ENCODE data around the gene CDH1. TPM values are rescaled to one million over a fixed set of nuclear protein-coding genes. Genes with fewer than 3 reads are reported as not detected.

The CDH1 gene
- total RNA-seq, 1 experiment from 2014 or later, result 100 TPM

GRCh38 chr16:68772871-68773270 is 35.8 kb downstream of the CDH1 start:
- no TSS peak for BruUV-seq (replicated peaks)
- intact Hi-C loops (cut with micrococcal nuclease), result no loop called here
- CTCF ChIA-PET, result no interaction called here
- ATAC-seq (no peak), DNase-seq (no peak)
- no peak for TF ChIP-seq EZH2 (IDR thresholded peaks at IDR 0.05; ENCODE audit: low read length, unreplicated experiment)
- no peak for TF ChIP-seq EZH2phosphoT487 (IDR thresholded peaks at IDR 0.05; ENCODE audit: borderline replicate concordance, low read length)
- TF ChIP-seq CTCF (conservative IDR thresholded peaks at IDR 0.05; ENCODE audit: low read depth, low read length), result no peak
- H3K4me3 ChIP-seq (ENCODE audit: low read length), result no peak overlapping the region
- H2AFZ ChIP-seq (ENCODE audit: low read length), result no peak overlapping the region
- no peaks in the 10 kb centered on the region for H3F3A ChIP-seq (ENCODE audit: low read length, unreplicated experiment)
- H4K20me1 ChIP-seq (ENCODE audit: low read length), result peaks cover 4% of the 10 kb centered on the region; the same call in 1 of the 2 replicates
- no peaks in the 10 kb centered on the region for H3K9me2 ChIP-seq (replicated peaks; ENCODE audit: low read length)
- no peaks in the 10 kb centered on the region for H3K9me3 ChIP-seq (ENCODE audit: low read length)
- POLR2A ChIA-PET (ENCODE audit: unreplicated experiment), result no interaction called here
- peaks cover 25% of the 10 kb centered on the region for H3K79me2 ChIP-seq (ENCODE audit: low read length)
- no peak overlapping the region for H3K27ac ChIP-seq (ENCODE audit: low read length)
- peaks cover 3% of the 10 kb centered on the region; the same call in 1 of the 2 replicates for H3K36me3 ChIP-seq (ENCODE audit: low read depth, low read length)
- no peaks in the 10 kb centered on the region for H3K4me1 ChIP-seq (ENCODE audit: insufficient read depth, low read length)
- no peak overlapping the region for H3K4me2 ChIP-seq (ENCODE audit: low read length)
- H3K27me3 ChIP-seq (ENCODE audit: low read length), result no peaks in the 10 kb centered on the region
- no peak overlapping the region for H3K9ac ChIP-seq (ENCODE audit: low read length)

- BruUV-seq (replicated peaks), result no TSS peak
- ATAC-seq, result no peak
- Histone ChIP-seq H3K4me1 (ENCODE audit: insufficient read depth, low read length) (peaks cover 21% of the 10 kb centered on the region), H3F3A (ENCODE audit: low read length, unreplicated experiment) (no peaks in the 10 kb centered on the region), H3K9me3 (ENCODE audit: low read length) (no peaks in the 10 kb centered on the region), H3K9me2 (replicated peaks; ENCODE audit: low read length) (no peaks in the 10 kb centered on the region), H4K20me1 (ENCODE audit: low read length) (no peaks in the 10 kb centered on the region), H3K4me3 (ENCODE audit: low read length) (no peak overlapping the region), H3K27ac (ENCODE audit: low read length) (no peak overlapping the region), H3K27me3 (ENCODE audit: low read length) (no peaks in the 10 kb centered on the region), H3K4me2 (ENCODE audit: low read length) (no peak overlapping the region), H3K9ac (ENCODE audit: low read length) (no peak overlapping the region), H3K79me2 (ENCODE audit: low read length) (peaks cover 14% of the 10 kb centered on the region; the same call in 1 of the 2 replicates), H3K36me3 (ENCODE audit: low read depth, low read length) (peaks cover 3% of the 10 kb centered on the region; the same call in 1 of the 2 replicates), H2AFZ (ENCODE audit: low read length) (no peak overlapping the region)
- intact Hi-C loops (cut with micrococcal nuclease), result no loop called here
- no peak for TF ChIP-seq CTCF (conservative IDR thresholded peaks at IDR 0.05; ENCODE audit: low read depth, low read length)
- TF ChIP-seq EZH2phosphoT487 (IDR thresholded peaks at IDR 0.05; ENCODE audit: borderline replicate concordance, low read length), result no peak
- TF ChIP-seq EZH2 (IDR thresholded peaks at IDR 0.05; ENCODE audit: low read length, unreplicated experiment), result no peak
- ChIA-PET CTCF (no interaction called here), POLR2A (ENCODE audit: unreplicated experiment) (interaction anchor here (0.7 kb wide), 1 partner anchor 15 kb away, joined by 5 read pairs; no protein-coding TSS in a partner anchor)
- DNase-seq, result no peak
These were observed 38.0 kb downstream of the CDH1 start for GRCh38 chr16:68774982-68775634.

GRCh38 chr16:68776821-68777485 is 39.9 kb downstream of the CDH1 start:
- Histone ChIP-seq H3K4me2 (ENCODE audit: low read length) (no peak overlapping the region), H3K9me2 (replicated peaks; ENCODE audit: low read length) (no peaks in the 10 kb centered on the region), H4K20me1 (ENCODE audit: low read length) (no peaks in the 10 kb centered on the region), H3K9me3 (ENCODE audit: low read length) (no peaks in the 10 kb centered on the region), H3K27ac (ENCODE audit: low read length) (no peak overlapping the region), H3K27me3 (ENCODE audit: low read length) (no peaks in the 10 kb centered on the region), H3K4me1 (ENCODE audit: insufficient read depth, low read length) (peaks cover 21% of the 10 kb centered on the region), H3K79me2 (ENCODE audit: low read length) (peaks cover 29% of the 10 kb centered on the region), H3F3A (ENCODE audit: low read length, unreplicated experiment) (no peaks in the 10 kb centered on the region), H3K9ac (ENCODE audit: low read length) (no peak overlapping the region), H2AFZ (ENCODE audit: low read length) (no peak overlapping the region), H3K4me3 (ENCODE audit: low read length) (no peak overlapping the region), H3K36me3 (ENCODE audit: low read depth, low read length) (peaks cover 12% of the 10 kb centered on the region)
- POLR2A ChIA-PET (ENCODE audit: unreplicated experiment), result no interaction called here
- intact Hi-C loops (cut with micrococcal nuclease), result no loop called here
- BruUV-seq (replicated peaks), result no TSS peak
- CTCF ChIA-PET, result no interaction called here
- ATAC-seq (no peak), DNase-seq (no peak)
- no peak for TF ChIP-seq EZH2 (IDR thresholded peaks at IDR 0.05; ENCODE audit: low read length, unreplicated experiment)
- no peak for TF ChIP-seq EZH2phosphoT487 (IDR thresholded peaks at IDR 0.05; ENCODE audit: borderline replicate concordance, low read length)
- no peak for TF ChIP-seq CTCF (conservative IDR thresholded peaks at IDR 0.05; ENCODE audit: low read depth, low read length)

Measured in PC-3 (cell line).